HEK293 (cell line): ENCODE measurements around the gene BIRC5.

Source experiments
- EGR2 ChIP-seq: fragments of 450-650 bp; formaldehyde crosslinking; IDR thresholded peaks from 2 replicates; pipeline ENCODE4 v1.5.1; 2016; ENCODE audit warnings: low read depth, missing biosample characterization, missing genetic modification characterization
- GLIS2 ChIP-seq: fragments of 450-650 bp; formaldehyde crosslinking; IDR thresholded peaks from 2 replicates; pipeline ENCODE4 v1.5.1; 2016; ENCODE audit warnings: missing biosample characterization, missing genetic modification characterization
- HIC1 ChIP-seq: fragments of 450-650 bp; formaldehyde crosslinking; IDR thresholded peaks from 2 replicates; pipeline ENCODE4 v1.5.1; 2016; ENCODE audit warnings: missing biosample characterization, missing genetic modification characterization
- KLF10 ChIP-seq: fragments of 450-650 bp; IDR thresholded peaks from 2 replicates; pipeline ENCODE4 v1.5.1; 2018; ENCODE audit warnings: missing biosample characterization, mild to moderate bottlenecking, missing genetic modification characterization
- KLF9 ChIP-seq: fragments of 450-650 bp; formaldehyde crosslinking; IDR thresholded peaks from 2 replicates; pipeline ENCODE4 v1.5.1; 2016; ENCODE audit warnings: missing biosample characterization, missing genetic modification characterization, low read depth
- SCRT1 ChIP-seq: fragments of 450-650 bp; formaldehyde crosslinking; IDR thresholded peaks from 2 replicates; pipeline ENCODE4 v1.5.1; 2016; ENCODE audit warnings: missing biosample characterization, missing genetic modification characterization, borderline replicate concordance
- YY1 ChIP-seq: fragments of 450-650 bp; formaldehyde crosslinking; IDR thresholded peaks from 2 replicates; pipeline ENCODE4 v1.5.1; 2018; ENCODE audit warnings: missing biosample characterization, missing genetic modification characterization
- ZBTB48 ChIP-seq: fragments of 450-650 bp; formaldehyde crosslinking; IDR thresholded peaks from 2 replicates; pipeline ENCODE4 v1.5.1; 2016; ENCODE audit warnings: missing biosample characterization, missing genetic modification characterization
- ZFHX2 ChIP-seq: fragments of 450-650 bp; formaldehyde crosslinking; conservative IDR thresholded peaks from 2 replicates; pipeline ENCODE4 v1.5.1; 2016; ENCODE audit warnings: missing biosample characterization, missing genetic modification characterization
- ZFP69B ChIP-seq: fragments of 450-650 bp; formaldehyde crosslinking; IDR thresholded peaks from 2 replicates; pipeline ENCODE4 v1.5.1; 2016; ENCODE audit warnings: missing biosample characterization, missing genetic modification characterization
- ZNF140 ChIP-seq: fragments of 450-650 bp; formaldehyde crosslinking; IDR thresholded peaks from 2 replicates; pipeline ENCODE4 v1.5.1; 2016; ENCODE audit warnings: missing biosample characterization, missing genetic modification characterization
- ZNF184 ChIP-seq: fragments of 450-650 bp; IDR thresholded peaks from 2 replicates; pipeline ENCODE4 v1.5.1; 2018; ENCODE audit warnings: missing biosample characterization, mild to moderate bottlenecking, missing genetic modification characterization
- ZNF19 ChIP-seq: fragments of 450-650 bp; formaldehyde crosslinking; IDR thresholded peaks from 2 replicates; pipeline ENCODE4; 2016; ENCODE audit warnings: missing biosample characterization, missing genetic modification characterization, low read depth
- ZNF239 ChIP-seq: fragments of 450-650 bp; formaldehyde crosslinking; IDR thresholded peaks from 2 replicates; pipeline ENCODE4 v1.5.1; 2016; ENCODE audit warnings: missing biosample characterization, missing genetic modification characterization
- ZNF26 ChIP-seq: fragments of 450-650 bp; formaldehyde crosslinking; IDR thresholded peaks from 2 replicates; pipeline ENCODE4 v1.5.1; 2016; ENCODE audit warnings: missing biosample characterization, missing genetic modification characterization
- ZNF266 ChIP-seq: fragments of 450-650 bp; formaldehyde crosslinking; IDR thresholded peaks from 2 replicates; pipeline ENCODE4 v1.5.1; 2016; ENCODE audit warnings: missing biosample characterization, missing genetic modification characterization, low read depth
- ZNF292 ChIP-seq: fragments of 450-650 bp; formaldehyde crosslinking; IDR thresholded peaks from 2 replicates; pipeline ENCODE4 v1.5.1; 2016; ENCODE audit warnings: low read depth, missing biosample characterization, missing genetic modification characterization, borderline replicate concordance
- ZNF398 ChIP-seq: fragments of 450-650 bp; formaldehyde crosslinking; IDR thresholded peaks from 2 replicates; pipeline ENCODE4 v1.5.1; 2017; ENCODE audit warnings: missing biosample characterization, missing genetic modification characterization
- ZNF449 ChIP-seq: fragments of 450-650 bp; formaldehyde crosslinking; IDR thresholded peaks from 2 replicates; pipeline ENCODE4 v1.5.1; 2017; ENCODE audit warnings: missing biosample characterization, mild to moderate bottlenecking, missing genetic modification characterization, moderate library complexity
- ZNF561 ChIP-seq: fragments of 450-650 bp; IDR thresholded peaks from 2 replicates; pipeline ENCODE4 v1.5.1; 2018; ENCODE audit warnings: missing biosample characterization, missing genetic modification characterization, borderline replicate concordance
- ZNF571 ChIP-seq: fragments of 450-650 bp; formaldehyde crosslinking; IDR thresholded peaks from 2 replicates; pipeline ENCODE4 v1.5.0; 2017; ENCODE audit warnings: missing biosample characterization, missing genetic modification characterization
- ZNF654 ChIP-seq: fragments of 450-650 bp; formaldehyde crosslinking; IDR thresholded peaks from 2 replicates; pipeline ENCODE4 v1.5.1; 2016; ENCODE audit warnings: low read depth, missing biosample characterization, missing genetic modification characterization
- ZNF658 ChIP-seq: fragments of 450-650 bp; formaldehyde crosslinking; IDR thresholded peaks from 2 replicates; pipeline ENCODE4; 2016; ENCODE audit warnings: missing biosample characterization, missing genetic modification characterization
- ZNF843 ChIP-seq: fragments of 450-650 bp; formaldehyde crosslinking; IDR thresholded peaks from 2 replicates; pipeline ENCODE4 v1.5.1; 2016; ENCODE audit warnings: missing biosample characterization, missing genetic modification characterization
- ZSCAN30 ChIP-seq: fragments of 450-650 bp; IDR thresholded peaks from 2 replicates; pipeline ENCODE4 v1.5.1; 2018; ENCODE audit warnings: missing biosample characterization, mild to moderate bottlenecking, missing genetic modification characterization, moderate library complexity
- TF ChIP-seq, protein P1 (sequence below): fragments of 450-650 bp; formaldehyde crosslinking; IDR thresholded peaks from 2 replicates; pipeline ENCODE4 v1.5.1; 2017; ENCODE audit warnings: missing biosample characterization, missing genetic modification characterization
- TF ChIP-seq, protein P2 (sequence below): fragments of 450-650 bp; formaldehyde crosslinking; IDR thresholded peaks from 2 replicates; pipeline ENCODE4 v1.5.1; 2016; ENCODE audit warnings: missing biosample characterization, missing genetic modification characterization
- TF ChIP-seq, protein P3 (sequence below): fragments of 450-650 bp; formaldehyde crosslinking; IDR thresholded peaks from 2 replicates; pipeline ENCODE4 v1.5.1; 2016; ENCODE audit warnings: missing biosample characterization, missing genetic modification characterization

The BIRC5 gene

DNA sequence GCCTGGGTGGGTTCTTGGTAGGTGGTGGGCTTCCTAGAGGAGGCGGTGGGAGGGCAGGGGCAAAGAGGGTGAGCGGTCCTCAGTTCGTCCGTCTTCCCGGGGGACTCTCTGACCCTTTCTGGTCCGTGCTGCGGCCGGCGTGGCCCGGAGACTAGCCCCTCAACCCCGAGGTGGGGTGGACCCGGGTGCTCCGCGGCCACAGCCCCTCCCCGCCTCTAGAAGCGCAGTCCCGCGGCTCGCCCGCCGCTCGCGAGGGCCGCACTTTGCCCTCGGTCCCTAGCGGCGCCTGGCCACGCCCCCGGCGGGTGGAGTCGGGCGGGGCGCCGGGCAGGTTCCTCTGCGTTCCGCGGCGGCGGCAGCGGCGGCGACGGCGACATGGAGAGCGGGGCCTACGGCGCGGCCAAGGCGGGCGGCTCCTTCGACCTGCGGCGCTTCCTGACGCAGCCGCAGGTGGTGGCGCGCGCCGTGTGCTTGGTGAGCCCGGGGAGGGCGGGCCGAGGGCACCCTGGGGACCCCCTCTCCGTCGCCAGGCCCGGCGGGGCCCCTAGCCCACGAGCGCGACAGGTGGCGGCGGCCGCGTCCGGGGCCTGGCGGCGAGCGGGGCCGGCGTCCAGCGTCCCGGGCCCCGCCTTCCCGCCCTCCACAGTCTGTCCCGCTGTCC, 45.7 kb upstream of the BIRC5 start, which contains the start of gene SYNGR2 (continued):
- TF ChIP-seq, protein P1, sequence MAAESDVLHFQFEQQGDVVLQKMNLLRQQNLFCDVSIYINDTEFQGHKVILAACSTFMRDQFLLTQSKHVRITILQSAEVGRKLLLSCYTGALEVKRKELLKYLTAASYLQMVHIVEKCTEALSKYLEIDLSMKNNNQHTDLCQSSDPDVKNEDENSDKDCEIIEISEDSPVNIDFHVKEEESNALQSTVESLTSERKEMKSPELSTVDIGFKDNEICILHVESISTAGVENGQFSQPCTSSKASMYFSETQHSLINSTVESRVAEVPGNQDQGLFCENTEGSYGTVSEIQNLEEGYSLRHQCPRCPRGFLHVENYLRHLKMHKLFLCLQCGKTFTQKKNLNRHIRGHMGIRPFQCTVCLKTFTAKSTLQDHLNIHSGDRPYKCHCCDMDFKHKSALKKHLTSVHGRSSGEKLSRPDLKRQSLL (tag by site-specific recombination): 0 out of 2 replicates have a peak, but pooled peaks have one; percentile 43
- TF ChIP-seq SCRT1 (tag by site-specific recombination) (no peak), ZNF561 (tag by site-specific recombination) (peak; percentile 80; the same call in 1 of the 2 replicates), ZFHX2 (tag by site-specific recombination) (peak; percentile 30), ZBTB48 (tag by site-specific recombination) (peak; percentile 99), ZNF266 (tag by site-specific recombination) (no peak), ZSCAN30 (tag by site-specific recombination) (peak; percentile 83; the same call in 1 of the 2 replicates), ZNF184 (tag by site-specific recombination) (peak; percentile 53; the same call in 1 of the 2 replicates), YY1 (tag by site-specific recombination) (peak; percentile 25; the same call in 1 of the 2 replicates), ZNF654 (tag by site-specific recombination) (no peak), ZNF292 (tag by site-specific recombination) (no peak), EGR2 (tag by site-specific recombination) (peak; percentile 40), HIC1 (tag by site-specific recombination) (no peak; the same call in 1 of the 2 replicates), ZNF398 (peak; percentile 67), ZNF571 (tag by site-specific recombination) (no peak), KLF9 (peak; percentile 48; the same call in 1 of the 2 replicates), ZNF19 (tag by site-specific recombination) (no peak), ZNF140 (tag by site-specific recombination) (no peak), GLIS2 (tag by site-specific recombination) (peak; percentile 74; the same call in 1 of the 2 replicates), ZNF26 (tag by site-specific recombination) (no peak), ZNF843 (tag by site-specific recombination) (0 out of 2 replicates have a peak, but pooled peaks have one; percentile 1), ZNF658 (tag by site-specific recombination) (no peak), KLF10 (tag by site-specific recombination) (peak; percentile 53), ZFP69B (tag by site-specific recombination) (peak; percentile 77), ZNF239 (tag by site-specific recombination) (no peak), ZNF449 (no peak)
- TF ChIP-seq, protein P2, sequence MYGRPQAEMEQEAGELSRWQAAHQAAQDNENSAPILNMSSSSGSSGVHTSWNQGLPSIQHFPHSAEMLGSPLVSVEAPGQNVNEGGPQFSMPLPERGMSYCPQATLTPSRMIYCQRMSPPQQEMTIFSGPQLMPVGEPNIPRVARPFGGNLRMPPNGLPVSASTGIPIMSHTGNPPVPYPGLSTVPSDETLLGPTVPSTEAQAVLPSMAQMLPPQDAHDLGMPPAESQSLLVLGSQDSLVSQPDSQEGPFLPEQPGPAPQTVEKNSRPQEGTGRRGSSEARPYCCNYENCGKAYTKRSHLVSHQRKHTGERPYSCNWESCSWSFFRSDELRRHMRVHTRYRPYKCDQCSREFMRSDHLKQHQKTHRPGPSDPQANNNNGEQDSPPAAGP: peak; percentile 86
- TF ChIP-seq, protein P3, sequence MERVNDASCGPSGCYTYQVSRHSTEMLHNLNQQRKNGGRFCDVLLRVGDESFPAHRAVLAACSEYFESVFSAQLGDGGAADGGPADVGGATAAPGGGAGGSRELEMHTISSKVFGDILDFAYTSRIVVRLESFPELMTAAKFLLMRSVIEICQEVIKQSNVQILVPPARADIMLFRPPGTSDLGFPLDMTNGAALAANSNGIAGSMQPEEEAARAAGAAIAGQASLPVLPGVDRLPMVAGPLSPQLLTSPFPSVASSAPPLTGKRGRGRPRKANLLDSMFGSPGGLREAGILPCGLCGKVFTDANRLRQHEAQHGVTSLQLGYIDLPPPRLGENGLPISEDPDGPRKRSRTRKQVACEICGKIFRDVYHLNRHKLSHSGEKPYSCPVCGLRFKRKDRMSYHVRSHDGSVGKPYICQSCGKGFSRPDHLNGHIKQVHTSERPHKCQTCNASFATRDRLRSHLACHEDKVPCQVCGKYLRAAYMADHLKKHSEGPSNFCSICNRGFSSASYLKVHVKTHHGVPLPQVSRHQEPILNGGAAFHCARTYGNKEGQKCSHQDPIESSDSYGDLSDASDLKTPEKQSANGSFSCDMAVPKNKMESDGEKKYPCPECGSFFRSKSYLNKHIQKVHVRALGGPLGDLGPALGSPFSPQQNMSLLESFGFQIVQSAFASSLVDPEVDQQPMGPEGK (tag by site-specific recombination): peak; percentile 87
